Jurkat, Clone E6-1 (cell line): ENCODE results near the gene TMEM51. TPM values are rescaled to one million over a fixed set of nuclear protein-coding genes. Genes with fewer than 3 reads are reported as not detected.

Experiments used
- DNase-seq: peaks from one replicate; pipeline ENCODE4 v3.0.0-alpha.2; 2011; ENCODE audit warnings: low read depth, low spot score
- H3K4me3 ChIP-seq: 2 replicates; pipeline ENCODE4 v1.5.1; 2011; ENCODE audit warnings: mild to moderate bottlenecking, low read length, control low read depth, moderate library complexity
- polyA plus RNA-seq: library from polyadenylated mRNA; unstranded; fragments of >200 nt; gene quantifications from one replicate; pipeline ENCODE4 v1.2.1, GENCODE V29; 2012; ENCODE audit warnings: missing spikeins; ENCODE audit not compliant: insufficient read length, insufficient read depth

Gene TMEM51, protein sequence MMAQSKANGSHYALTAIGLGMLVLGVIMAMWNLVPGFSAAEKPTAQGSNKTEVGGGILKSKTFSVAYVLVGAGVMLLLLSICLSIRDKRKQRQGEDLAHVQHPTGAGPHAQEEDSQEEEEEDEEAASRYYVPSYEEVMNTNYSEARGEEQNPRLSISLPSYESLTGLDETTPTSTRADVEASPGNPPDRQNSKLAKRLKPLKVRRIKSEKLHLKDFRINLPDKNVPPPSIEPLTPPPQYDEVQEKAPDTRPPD
- 1.5 TPM for polyA plus RNA-seq

DNA sequence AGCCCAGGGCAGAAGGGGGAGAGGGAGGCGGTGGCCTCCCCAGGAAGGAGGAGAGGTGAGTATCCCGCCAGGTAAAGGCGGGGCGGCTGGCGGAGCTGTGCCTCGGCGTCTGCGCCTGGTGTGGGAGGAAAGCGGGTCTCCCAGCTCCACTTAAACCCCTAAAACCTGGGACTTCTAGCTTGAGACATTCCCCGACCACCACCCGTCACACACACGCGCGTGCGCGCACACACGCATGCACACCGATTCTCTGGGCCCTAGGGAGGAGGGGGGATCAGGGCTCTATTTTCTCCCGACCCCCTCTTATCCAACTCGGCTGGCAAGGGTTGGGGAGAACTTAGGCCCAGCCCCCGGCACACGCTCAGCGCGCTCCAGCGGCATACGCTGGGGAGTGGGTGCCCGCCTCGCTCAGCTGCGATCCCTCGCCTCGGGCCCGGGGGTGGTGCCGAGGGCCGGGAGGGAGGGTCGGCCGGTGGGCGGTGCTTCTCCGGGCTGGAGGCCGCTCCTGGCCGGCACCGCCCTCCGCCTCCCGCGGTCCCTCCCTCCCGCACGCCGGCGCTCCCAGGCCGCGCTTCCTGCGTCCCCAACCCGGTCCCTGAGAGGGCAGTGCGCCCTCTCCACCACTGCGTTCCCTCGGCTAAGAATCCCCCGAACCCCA is at the start of gene TMEM51:
Gene TMEM51, plus strand, starts transcription at position 564 of the 658 bp plus-strand sequence. CDS start 61,341 bp downstream, outside the sequence.
- no peak for DNase-seq
- peak within 1 kb of the TSS; percentile 15 for H3K4me3 ChIP-seq

GRCh38 chr1:15103906-15104305 is 49.6 kb upstream of the TMEM51 start:
- no peak for DNase-seq
- H3K4me3 ChIP-seq: no peak overlapping the region

DNA sequence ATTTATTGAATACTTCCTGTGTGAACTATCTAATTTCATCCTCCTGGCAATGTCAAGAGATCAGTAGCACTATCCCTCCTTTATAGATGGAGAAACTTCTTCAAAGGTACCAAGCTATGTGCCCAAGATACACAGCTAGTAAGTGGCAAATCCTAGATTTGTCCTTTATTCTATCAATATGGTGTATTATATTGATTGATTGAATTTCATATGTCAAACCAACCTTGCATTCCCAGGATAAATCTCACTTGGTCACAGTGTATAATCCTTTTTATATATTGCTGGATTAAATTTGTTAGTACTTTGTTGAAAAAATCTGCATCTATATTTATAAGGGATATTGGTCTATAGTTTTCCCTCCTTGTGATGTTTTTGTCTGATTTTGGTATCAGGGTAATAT is 48.8 kb upstream of the TMEM51 start:
- DNase-seq: no peak
- no peak overlapping the region for H3K4me3 ChIP-seq

- no peak overlapping the region for H3K4me3 ChIP-seq
- no peak for DNase-seq
Measured at GRCh38 chr1:15106608-15107007, 46.9 kb upstream of the TMEM51 start.

DNA sequence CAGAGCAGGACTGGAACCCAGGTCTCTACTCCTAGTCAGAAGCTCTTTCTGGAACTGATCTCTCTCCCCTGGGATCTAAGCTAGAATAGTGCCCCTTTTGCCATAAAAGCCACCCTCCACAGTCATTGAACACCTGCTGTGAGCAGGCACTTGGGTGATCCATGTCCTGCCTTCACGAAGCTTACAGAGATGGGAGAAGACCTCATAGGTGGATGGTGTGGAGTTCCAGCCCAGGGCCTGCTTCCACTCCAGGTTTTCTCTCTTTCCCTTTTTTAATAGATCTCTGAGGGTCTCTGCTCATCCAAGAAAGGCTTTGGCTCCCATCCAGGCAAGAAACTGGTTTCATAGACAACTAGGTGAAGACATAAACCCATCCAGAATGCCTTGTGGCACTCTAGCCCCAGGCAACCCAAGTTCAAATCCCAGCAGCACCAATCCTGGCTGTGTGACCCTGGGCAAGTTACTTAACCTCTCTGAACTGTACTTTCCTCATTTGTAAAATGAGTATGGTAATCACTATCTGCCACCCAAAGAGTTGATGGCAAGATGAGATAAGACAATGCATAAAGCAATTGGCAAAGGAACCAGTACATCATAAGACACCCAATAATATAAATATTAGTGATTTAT is 46.4 kb upstream of the TMEM51 start:
- no peak for DNase-seq
- H3K4me3 ChIP-seq: no peak overlapping the region

DNA sequence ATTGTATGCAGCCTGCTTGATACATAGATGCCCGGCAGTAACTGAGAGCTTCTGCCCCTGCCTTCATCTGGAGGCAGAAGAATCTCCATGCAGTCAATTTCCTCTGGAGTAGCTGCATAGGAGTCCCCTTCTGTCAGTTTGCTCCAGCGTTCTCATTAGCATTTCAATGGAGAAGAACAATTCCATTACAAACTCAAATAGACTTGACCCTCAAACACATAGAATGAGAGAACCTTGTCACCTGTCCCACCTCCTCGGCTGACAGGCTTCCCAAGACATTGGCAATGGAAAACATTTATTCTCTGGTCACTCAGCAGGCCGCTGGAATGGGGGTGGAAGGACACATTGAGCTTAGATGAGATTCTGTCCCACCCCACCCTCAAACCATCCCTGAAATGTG is 45.6 kb upstream of the TMEM51 start:
- H3K4me3 ChIP-seq: no peak overlapping the region
- no peak for DNase-seq

DNA sequence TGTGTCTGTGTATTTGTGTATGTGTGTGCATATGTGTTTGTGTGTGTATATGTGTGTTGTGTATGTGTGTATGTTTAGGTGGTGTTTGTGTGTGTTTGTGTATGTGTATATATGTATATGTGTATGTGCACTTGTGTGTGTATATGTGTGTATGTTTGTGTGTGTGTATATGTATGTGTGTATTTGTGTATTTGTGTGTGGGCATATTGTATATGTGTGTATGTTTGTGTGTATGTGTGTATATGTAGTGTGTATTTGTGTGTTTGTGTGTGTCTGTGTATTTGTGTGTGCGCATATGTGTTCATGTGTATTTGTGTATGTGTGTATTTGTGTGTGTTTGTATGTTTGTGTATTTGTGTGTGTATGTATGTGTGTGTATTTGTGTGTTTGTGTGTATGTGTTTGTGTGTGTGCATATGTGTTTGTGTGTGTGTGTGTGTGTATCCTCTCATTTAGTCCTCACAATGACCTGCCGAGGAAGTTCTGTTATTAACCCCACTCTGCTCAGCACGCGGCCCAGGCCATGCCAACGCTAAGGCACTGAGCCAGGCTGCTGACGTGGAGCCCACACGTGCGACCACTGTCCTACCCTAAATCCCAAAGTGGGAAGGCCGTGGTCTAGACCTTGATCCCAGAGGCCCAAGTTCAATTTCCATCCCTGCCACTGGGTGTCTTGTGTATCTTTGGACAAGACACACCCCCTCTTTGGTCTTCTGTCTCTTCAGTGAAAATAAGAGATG is 43.2 kb upstream of the TMEM51 start:
- no peak for DNase-seq
- no peak overlapping the region for H3K4me3 ChIP-seq

DNA sequence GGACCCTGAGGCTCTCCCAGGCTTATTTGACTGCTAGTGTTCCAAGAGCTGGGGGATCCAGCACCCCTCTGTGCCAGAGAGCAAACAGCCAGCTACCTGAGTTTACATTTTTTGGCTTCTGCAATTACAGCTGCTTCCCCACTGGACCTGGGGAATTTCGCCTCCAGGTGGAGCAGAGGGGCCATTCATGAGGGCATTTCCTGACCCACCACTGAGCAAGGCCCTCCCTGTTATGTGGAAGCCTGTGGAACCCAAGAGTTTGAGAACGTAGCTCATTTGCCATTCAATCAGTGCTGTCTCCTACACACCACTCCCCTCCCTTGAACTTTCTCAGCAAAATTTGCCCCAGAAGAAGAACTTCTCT is 42.7 kb upstream of the TMEM51 start:
- no peak for DNase-seq
- no peak overlapping the region for H3K4me3 ChIP-seq

- H3K4me3 ChIP-seq: no peak overlapping the region
- DNase-seq: no peak
Measured at GRCh38 chr1:15113146-15113545, 40.4 kb upstream of the TMEM51 start.

DNA sequence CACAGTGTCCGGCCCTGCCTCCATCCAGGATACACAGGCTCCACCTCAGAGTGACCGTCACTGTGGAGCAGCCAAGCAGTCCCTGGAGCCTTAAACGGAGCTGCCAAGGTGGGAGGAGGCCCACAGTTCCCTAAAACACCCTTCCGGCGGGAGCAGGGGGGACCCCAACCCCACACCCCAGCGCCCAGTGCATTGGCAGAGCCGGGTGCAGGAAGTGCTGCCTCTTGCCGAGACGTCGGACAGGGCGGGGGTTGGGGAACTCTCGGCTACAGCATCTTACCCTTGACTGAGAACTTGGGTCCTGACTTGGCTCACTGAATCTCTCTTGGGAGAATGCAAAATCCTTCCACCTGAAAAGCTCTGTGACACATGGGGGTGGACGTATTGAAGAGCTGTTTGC is 38.7 kb upstream of the TMEM51 start:
- no peak for DNase-seq
- H3K4me3 ChIP-seq: no peak overlapping the region

DNA sequence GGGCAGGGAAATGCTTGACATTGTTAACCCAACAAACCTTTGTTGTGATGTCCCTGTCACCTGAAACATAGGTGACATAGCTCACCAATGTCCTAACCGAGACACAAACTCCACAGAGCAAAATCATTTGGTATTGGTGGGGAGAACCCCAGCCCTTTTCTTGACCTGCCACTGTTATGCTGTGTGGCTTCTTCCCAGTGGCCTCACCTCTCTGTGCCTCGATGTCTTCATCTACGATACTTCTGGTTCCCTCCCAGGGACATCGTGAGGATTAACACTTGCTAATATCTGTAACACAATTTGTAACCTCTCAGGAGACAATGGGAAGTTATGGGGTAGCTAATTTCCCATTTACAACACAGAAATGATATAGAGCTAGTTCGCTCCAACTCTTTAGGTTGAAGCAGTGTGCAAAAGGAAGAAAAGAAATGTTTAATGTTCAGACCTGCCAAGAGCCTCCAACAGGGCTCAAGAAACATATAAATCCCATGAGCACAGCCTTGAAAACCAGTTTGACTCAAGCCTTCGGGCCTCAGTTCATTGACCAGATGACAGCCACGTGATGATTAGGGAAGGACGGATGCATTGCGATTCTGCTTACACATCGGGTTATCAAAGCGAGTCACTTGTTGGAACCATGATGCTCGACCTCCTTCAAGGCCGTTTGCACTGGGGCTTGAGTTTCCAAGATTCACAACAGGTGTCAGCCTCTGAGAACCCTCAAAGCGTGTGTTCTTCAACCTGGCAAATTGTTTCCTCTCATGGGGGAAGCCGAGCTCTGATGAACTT is 37.8 kb upstream of the TMEM51 start:
- H3K4me3 ChIP-seq: no peak overlapping the region
- no peak for DNase-seq

GRCh38 chr1:15116966-15117365 is 36.6 kb upstream of the TMEM51 start:
- no peak for DNase-seq
- no peak overlapping the region for H3K4me3 ChIP-seq

- no peak overlapping the region for H3K4me3 ChIP-seq
- no peak for DNase-seq
Measured at GRCh38 chr1:15117671-15118325, 35.7 kb upstream of the TMEM51 start.

DNA sequence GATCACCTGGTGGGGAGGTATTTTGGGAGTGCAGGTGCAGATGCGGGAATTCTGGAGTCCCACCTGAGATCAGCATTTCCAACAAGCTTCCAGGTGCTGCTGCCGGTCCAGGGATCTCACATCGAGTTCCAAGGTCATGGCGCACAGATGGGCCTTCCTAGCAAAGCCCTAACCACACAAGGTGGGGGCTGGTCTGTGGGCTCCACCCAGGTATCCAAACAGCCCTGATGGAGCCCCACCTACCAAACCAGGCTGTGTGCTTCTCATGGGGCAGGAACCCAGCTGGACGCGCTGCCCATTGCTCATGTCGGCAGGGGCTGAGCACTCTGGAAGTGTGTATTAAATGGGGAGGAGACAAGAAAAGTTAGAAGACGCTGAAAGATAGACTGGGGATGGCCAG is 35.0 kb upstream of the TMEM51 start:
- no peak for DNase-seq

GRCh38 chr1:15120251-15120945 is 33.1 kb upstream of the TMEM51 start:
- no peak for DNase-seq
- no peak overlapping the region for H3K4me3 ChIP-seq

More for the DNA sequence above, 35.0 kb upstream of the TMEM51 start:
- no peak overlapping the region for H3K4me3 ChIP-seq

DNA sequence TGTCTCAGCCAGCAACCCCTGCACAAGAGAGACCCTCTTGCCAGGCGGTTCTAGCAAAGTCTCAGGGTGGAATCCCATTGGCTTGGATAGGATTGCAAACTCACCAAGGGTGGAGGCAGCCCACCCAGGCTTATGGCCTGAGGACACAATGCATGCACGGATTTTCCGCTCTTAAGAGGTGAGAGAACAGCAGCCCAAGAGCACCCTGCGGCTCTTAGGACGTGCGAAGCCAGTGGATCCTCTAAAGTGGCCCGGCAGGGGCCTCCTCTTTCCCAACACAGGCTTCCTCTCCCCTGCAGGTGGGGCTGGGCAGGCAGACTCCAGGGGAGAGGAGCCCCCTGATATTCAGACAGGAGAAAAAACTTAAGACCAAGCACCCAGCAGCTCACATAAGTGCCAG is 31.2 kb upstream of the TMEM51 start:
- DNase-seq: no peak
- no peak overlapping the region for H3K4me3 ChIP-seq

GRCh38 chr1:15123270-15123669 is 30.3 kb upstream of the TMEM51 start:
- DNase-seq: no peak

DNA sequence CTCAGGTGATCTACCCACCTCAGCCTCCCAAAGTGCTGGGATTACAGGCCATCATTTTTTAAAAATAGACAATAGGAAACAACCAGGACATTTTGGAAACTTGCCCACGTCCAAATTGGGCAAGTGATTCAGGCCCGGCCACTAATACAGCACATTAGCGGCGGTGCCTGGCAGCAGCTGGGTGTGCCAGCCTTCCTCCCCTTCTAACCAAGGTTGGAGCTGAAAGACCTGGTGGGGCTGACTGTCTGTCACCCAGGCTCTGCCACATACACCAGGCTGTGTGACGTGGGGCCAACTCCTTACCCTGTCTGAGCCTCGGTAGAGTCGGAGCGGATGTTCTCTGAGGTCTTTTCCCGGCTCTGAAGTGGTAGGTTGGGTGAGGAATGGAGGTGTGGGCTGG is 29.6 kb upstream of the TMEM51 start:
- DNase-seq: no peak
- no peak overlapping the region for H3K4me3 ChIP-seq

More at GRCh38 chr1:15123270-15123669, 30.3 kb upstream of the TMEM51 start:
- H3K4me3 ChIP-seq: no peak overlapping the region
